IMR-90 (cell line): ENCODE results near the gene TOP2B. TPM values are rescaled to one million over a fixed set of nuclear protein-coding genes. Genes with fewer than 3 reads are reported as not detected.

Experiments used
- ATAC-seq: fragments of 200-7000 bp; cut with Tn5 transposase; 2 replicates; pipeline ENCODE4 v1.9.1; 2020; ENCODE audit warnings: low read depth, mild to moderate bottlenecking, moderate library complexity
- BruUV-seq: library from RNA; stranded (reverse); fragments of 400-500 nt; replicated peaks from 2 replicates; lab custom pipeline; 2021; lab: Mats Ljungman, UMichigan
- CTCF ChIA-PET: fragments of 300-600 bp; formaldehyde crosslinking; extraction: SDS; loops from one replicate; lab custom pipeline; 2021; ENCODE audit warnings: antibody characterized with exemption; lab: Yijun Ruan, JAX
- POLR2A ChIA-PET: fragments of 300-600 bp; sonication (Branson Sonifier 250); formaldehyde crosslinking; loops from one replicate; lab custom pipeline; 2022; ENCODE audit warnings: antibody characterized with exemption; ENCODE audit not compliant: unreplicated experiment; lab: Charles Lee
- DNase-seq: peaks from one replicate; pipeline ENCODE4 v3.0.0; 2013
- H2AFZ ChIP-seq: replicated peaks from 2 replicates; pipeline ENCODE3; 2013; ENCODE audit warnings: low read length, mild to moderate bottlenecking; ENCODE audit not compliant: poor library complexity
- H2AK5ac ChIP-seq: 2 replicates; pipeline ENCODE4 v1.6.1; 2013; ENCODE audit warnings: low read depth, low read length, inconsistent platforms
- H2AK9ac ChIP-seq: replicated peaks from 2 replicates; pipeline ENCODE3; 2013; ENCODE audit warnings: mild to moderate bottlenecking, low read depth, low read length, moderate library complexity; ENCODE audit not compliant: poor library complexity
- H2BK120ac ChIP-seq: 2 replicates; pipeline ENCODE4 v1.6.1; 2013; ENCODE audit warnings: low read depth, low read length, inconsistent platforms
- H2BK15ac ChIP-seq: 3 replicates; pipeline ENCODE4 v1.6.1; 2013; ENCODE audit warnings: low read depth, low read length, inconsistent platforms
- H2BK20ac ChIP-seq: 2 replicates; pipeline ENCODE4 v1.6.1; 2013; ENCODE audit warnings: low read depth, mild to moderate bottlenecking, inconsistent platforms, low read length, moderate library complexity
- H2BK5ac ChIP-seq: 2 replicates; pipeline ENCODE4 v1.6.1; 2013; ENCODE audit warnings: mild to moderate bottlenecking, low read depth, low read length, inconsistent platforms; ENCODE audit not compliant: poor library complexity, severe bottlenecking
- H3K14ac ChIP-seq: replicated peaks from 2 replicates; pipeline ENCODE4 v1.6.1; 2013; ENCODE audit warnings: low read depth, low read length, inconsistent platforms
- H3K18ac ChIP-seq: 2 replicates; pipeline ENCODE4 v1.6.1; 2013; ENCODE audit warnings: low read depth, low read length, control low read depth
- H3K23ac ChIP-seq: 2 replicates; pipeline ENCODE4 v1.6.1; 2013; ENCODE audit warnings: low read depth, low read length, inconsistent platforms
- H3K27ac ChIP-seq: 2 replicates; pipeline ENCODE4 v1.5.1; 2013; ENCODE audit warnings: mild to moderate bottlenecking, control low read depth, low read length; ENCODE audit not compliant: insufficient read depth
- H3K27me3 ChIP-seq: 2 replicates; pipeline ENCODE4 v1.6.1; 2013; ENCODE audit warnings: low read length; ENCODE audit not compliant: control insufficient read depth, insufficient read depth
- H3K36me3 ChIP-seq: 2 replicates; pipeline ENCODE4 v1.6.1; 2013; ENCODE audit warnings: low read length, mixed read lengths; ENCODE audit not compliant: control insufficient read depth, insufficient read depth
- H3K4ac ChIP-seq: 2 replicates; pipeline ENCODE4 v1.6.1; 2013; ENCODE audit warnings: low read depth, low read length, inconsistent platforms
- H3K4me1 ChIP-seq: 2 replicates; pipeline ENCODE4 v1.6.1; 2013; ENCODE audit warnings: low read length, mixed read lengths; ENCODE audit not compliant: control insufficient read depth, insufficient read depth
- H3K4me2 ChIP-seq: 2 replicates; pipeline ENCODE4 v1.6.1; 2013; ENCODE audit warnings: low read depth, mild to moderate bottlenecking, control low read depth, low read length, moderate library complexity
- H3K4me3 ChIP-seq: 2 replicates; pipeline ENCODE4 v1.5.1; 2013; ENCODE audit warnings: low read depth, mild to moderate bottlenecking, control low read depth, low read length, moderate library complexity; ENCODE audit not compliant: insufficient read depth
- H3K56ac ChIP-seq: 2 replicates; pipeline ENCODE4 v1.6.1; 2013; ENCODE audit warnings: low read length, inconsistent platforms; ENCODE audit not compliant: insufficient read depth; ENCODE audit errors: extremely low read depth
- H3K79me1 ChIP-seq, 2 experiments: 2 replicates each; pipeline ENCODE4 v1.6.1; 2013; ENCODE audit warnings: low read length in 2 of 2, inconsistent platforms in 1 of 2, low read depth in 1 of 2
- H3K9ac ChIP-seq: 2 replicates; pipeline ENCODE4 v1.6.1; 2013; ENCODE audit warnings: low read depth, low read length, control low read depth
- H3K9me1 ChIP-seq: 2 replicates; pipeline ENCODE4 v1.6.1; 2013; ENCODE audit warnings: low read length, inconsistent platforms; ENCODE audit not compliant: insufficient read depth
- H3K9me3 ChIP-seq: 2 replicates; pipeline ENCODE4 v1.6.1; 2013; ENCODE audit warnings: low read length; ENCODE audit not compliant: control insufficient read depth, insufficient read depth
- H4K20me1 ChIP-seq: 2 replicates; pipeline ENCODE4 v1.6.1; 2013; ENCODE audit warnings: low read length, inconsistent platforms; ENCODE audit not compliant: insufficient read depth
- H4K5ac ChIP-seq: 2 replicates; pipeline ENCODE4 v1.6.1; 2013; ENCODE audit warnings: mild to moderate bottlenecking, low read depth, low read length, control low read depth
- H4K8ac ChIP-seq, 2 experiments: 2 replicates each; pipeline ENCODE4 v1.6.1; 2013; ENCODE audit warnings: low read depth in 2 of 2, low read length in 2 of 2, control low read depth in 1 of 2, inconsistent platforms in 1 of 2
- H4K91ac ChIP-seq: 2 replicates; pipeline ENCODE4 v1.6.1; 2013; ENCODE audit warnings: low read depth, low read length, inconsistent platforms; ENCODE audit not compliant: insufficient read depth
- BHLHE40 ChIP-seq: fragments of 150-350 bp; IDR thresholded peaks from 2 replicates; pipeline ENCODE4 v1.6.1; 2016; ENCODE audit warnings: mild to moderate bottlenecking, low read depth, low read length
- CEBPB ChIP-seq: IDR thresholded peaks from 2 replicates; pipeline ENCODE4 v1.6.1; 2012; ENCODE audit warnings: low read depth, low read length, improper control_type of control experiment
- CHD1 ChIP-seq: IDR thresholded peaks from 2 replicates; pipeline ENCODE4 v1.6.1; 2012; ENCODE audit warnings: low read depth, low read length, improper control_type of control experiment
- FOS ChIP-seq: fragments of 150-350 bp; IDR thresholded peaks from 2 replicates; pipeline ENCODE4 v1.6.1; 2016; ENCODE audit warnings: low read depth, low read length
- MAFK ChIP-seq: IDR thresholded peaks from 2 replicates; pipeline ENCODE4 v1.6.1; 2012; ENCODE audit warnings: low read depth, low read length, improper control_type of control experiment
- MAZ ChIP-seq: IDR thresholded peaks from 2 replicates; pipeline ENCODE4 v1.6.1; 2012; ENCODE audit warnings: low read depth, mild to moderate bottlenecking, low read length, improper control_type of control experiment, moderate library complexity, borderline replicate concordance
- MXI1 ChIP-seq: IDR thresholded peaks from 2 replicates; pipeline ENCODE4 v1.6.1; 2012; ENCODE audit warnings: low read depth, mild to moderate bottlenecking, low read length, moderate library complexity, borderline replicate concordance
- NFE2L2 ChIP-seq: fragments of 150-350 bp; IDR thresholded peaks from 2 replicates; pipeline ENCODE4 v1.6.1; 2016; ENCODE audit warnings: low read depth, mild to moderate bottlenecking, low read length
- POLR2A ChIP-seq: IDR thresholded peaks from 2 replicates; pipeline ENCODE4 v1.6.1; 2012; ENCODE audit warnings: mild to moderate bottlenecking, low read depth, low read length
- RAD21 ChIP-seq: IDR thresholded peaks from 2 replicates; pipeline ENCODE4 v1.6.1; 2012; ENCODE audit warnings: low read length, improper control_type of control experiment
- RCOR1 ChIP-seq: IDR thresholded peaks from 2 replicates; pipeline ENCODE4 v1.6.1; 2012; ENCODE audit warnings: mild to moderate bottlenecking, low read length, improper control_type of control experiment; ENCODE audit not compliant: insufficient replicate concordance
- RFX5 ChIP-seq: IDR thresholded peaks from 2 replicates; pipeline ENCODE4 v1.8.0; 2012; ENCODE audit warnings: low read depth, mild to moderate bottlenecking, low read length, moderate library complexity
- SMC3 ChIP-seq: fragments of 150-350 bp; IDR thresholded peaks from 2 replicates; pipeline ENCODE4 v1.6.1; 2016; ENCODE audit warnings: low read depth, mild to moderate bottlenecking, antibody characterized with exemption, low read length, moderate library complexity
- WGBS, 2 experiments: methylation state at CpG; one replicate each; pipeline versions ENCODE4 v1.1.5 to v1.1.7; 2013; ENCODE audit warnings: missing lambda C conversion rate in 2 of 2; ENCODE audit not compliant: insufficient read length in 1 of 2; ENCODE audit errors: extremely low coverage in 2 of 2; 5-methylcytosine and 5-hydroxymethylcytosine counted together
- dilution Hi-C: fragments of 300-500 bp; cut with HindIII; formaldehyde crosslinking; loops from one replicate; pipeline ENCODE4 v1.14.3; 2018; ENCODE audit warnings: low sequenced_read_pairs; ENCODE audit not compliant: unreplicated experiment
- in situ Hi-C: fragments of 300-500 bp; cut with MboI; formaldehyde crosslinking; loops from 3 replicates; pipeline ENCODE4 v1.14.3; 2019; ENCODE audit warnings: low sequenced_read_pairs, inconsistent platforms, mixed read lengths
- intact Hi-C: fragments of 100-400 bp; cut with micrococcal nuclease; formaldehyde crosslinking; loops from 2 replicates; pipeline ENCODE4 v1.10.0; 2022
- polyA plus RNA-seq, 3 experiments: library from polyadenylated mRNA; depleted of rRNA; stranded (reverse); fragments of >200 nt; gene quantifications; 2 replicates each; pipeline ENCODE4 v1.2.3, GENCODE V29; 2012; ENCODE audit warnings: low replicate concordance in 1 of 3
- total RNA-seq: library from RNA; depleted of rRNA; stranded (reverse); fragments of >200 nt; gene quantifications from 2 replicates; pipeline ENCODE4 v1.2.3, GENCODE V29; 2012
- TF ChIP-seq, protein P1 (sequence below): fragments of 150-350 bp; IDR thresholded peaks from 2 replicates; pipeline ENCODE4 v1.6.1; 2016; ENCODE audit warnings: low read depth, mild to moderate bottlenecking, low read length, moderate library complexity, borderline replicate concordance
- TF ChIP-seq, protein P2 (sequence below): fragments of 150-350 bp; IDR thresholded peaks from 2 replicates; pipeline ENCODE4 v1.6.1; 2017; ENCODE audit warnings: mild to moderate bottlenecking, antibody characterized with exemption, low read length, low read depth
- TF ChIP-seq, protein P3 (sequence below): conservative IDR thresholded peaks from 2 replicates; pipeline ENCODE4 v1.5.1; 2012; ENCODE audit warnings: mild to moderate bottlenecking, low read depth, low read length, improper control_type of control experiment

TOP2B gene
- total and polyA plus RNA-seq, 2 of the 4 experiments (the other 2 are of a cell fraction): 45.5 to 53.4 TPM

DNA sequence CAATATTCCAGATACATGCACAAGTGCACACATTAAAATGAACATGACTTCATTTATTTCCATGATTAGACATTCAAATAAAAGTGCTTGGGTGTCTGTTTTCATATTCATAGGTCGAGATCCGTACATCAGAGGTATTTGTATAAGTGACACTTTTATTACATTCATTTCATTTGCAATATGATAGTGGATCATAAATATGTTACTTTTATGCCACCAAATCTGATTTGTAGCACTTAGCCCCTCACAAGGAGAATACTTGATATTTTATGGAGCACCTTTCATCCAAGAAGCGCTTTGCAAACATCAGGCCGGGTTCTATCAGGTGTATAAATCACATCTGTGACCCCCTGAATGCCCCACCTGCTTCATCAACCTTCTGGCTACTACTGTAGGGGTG lies 100.6 kb downstream of the TOP2B start:
- intact Hi-C loops: no loop called here
- no peak for ATAC-seq

More for the DNA sequence above, 100.6 kb downstream of the TOP2B start:
- Histone ChIP-seq H3K27ac (no peak overlapping the region), H2BK20ac (no peak overlapping the region), H3K4me3 (no peak overlapping the region), H2BK15ac (no peak overlapping the region), H3K4ac (no peak overlapping the region), H4K5ac (no peak overlapping the region), H3K56ac (no peak overlapping the region), H3K27me3 (0 out of 2 replicates have a peak, but pooled peaks cover 2% of the 10 kb centered on the region), H3K14ac (no peak overlapping the region), H3K9me1 (no peaks in the 10 kb centered on the region), H2AK9ac (no peak overlapping the region), H4K20me1 (no peaks in the 10 kb centered on the region), H2AK5ac (no peak overlapping the region), H3K23ac (no peak overlapping the region), H3K9ac (no peak overlapping the region), H2AFZ (no peak overlapping the region), H2BK120ac (no peak overlapping the region), H3K18ac (no peak overlapping the region), H3K4me2 (no peak overlapping the region), H3K9me3 (no peaks in the 10 kb centered on the region), H3K36me3 (no peaks in the 10 kb centered on the region), H3K4me1 (no peaks in the 10 kb centered on the region), H4K91ac (no peak overlapping the region), H4K8ac (no peak overlapping the region), H2BK5ac (no peak overlapping the region), H3K79me1 (no peaks in the 10 kb centered on the region)
- CTCF ChIA-PET: no interaction called here
- dilution Hi-C loops (no loop called here), in situ Hi-C loops (no loop called here)
- DNase-seq: no peak
- POLR2A ChIA-PET: interaction anchor here (0.6 kb wide), 1 partner anchor 81 kb away, joined by 11 read pairs; no protein-coding TSS in a partner anchor
- no CpG with 5 or more reads among the region's 4 CpGs for WGBS, 2 experiments
- no TSS peak for BruUV-seq
- TF ChIP-seq BHLHE40: no peak
- TF ChIP-seq RFX5: no peak
- TF ChIP-seq, protein P1, sequence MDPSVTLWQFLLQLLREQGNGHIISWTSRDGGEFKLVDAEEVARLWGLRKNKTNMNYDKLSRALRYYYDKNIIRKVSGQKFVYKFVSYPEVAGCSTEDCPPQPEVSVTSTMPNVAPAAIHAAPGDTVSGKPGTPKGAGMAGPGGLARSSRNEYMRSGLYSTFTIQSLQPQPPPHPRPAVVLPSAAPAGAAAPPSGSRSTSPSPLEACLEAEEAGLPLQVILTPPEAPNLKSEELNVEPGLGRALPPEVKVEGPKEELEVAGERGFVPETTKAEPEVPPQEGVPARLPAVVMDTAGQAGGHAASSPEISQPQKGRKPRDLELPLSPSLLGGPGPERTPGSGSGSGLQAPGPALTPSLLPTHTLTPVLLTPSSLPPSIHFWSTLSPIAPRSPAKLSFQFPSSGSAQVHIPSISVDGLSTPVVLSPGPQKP: no peak
- no peak for TF ChIP-seq NFE2L2
- TF ChIP-seq POLR2A: no peak
- no peak for TF ChIP-seq CEBPB
- TF ChIP-seq, protein P2, sequence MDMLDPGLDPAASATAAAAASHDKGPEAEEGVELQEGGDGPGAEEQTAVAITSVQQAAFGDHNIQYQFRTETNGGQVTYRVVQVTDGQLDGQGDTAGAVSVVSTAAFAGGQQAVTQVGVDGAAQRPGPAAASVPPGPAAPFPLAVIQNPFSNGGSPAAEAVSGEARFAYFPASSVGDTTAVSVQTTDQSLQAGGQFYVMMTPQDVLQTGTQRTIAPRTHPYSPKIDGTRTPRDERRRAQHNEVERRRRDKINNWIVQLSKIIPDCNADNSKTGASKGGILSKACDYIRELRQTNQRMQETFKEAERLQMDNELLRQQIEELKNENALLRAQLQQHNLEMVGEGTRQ: no peak
- TF ChIP-seq RCOR1: no peak
- no peak for TF ChIP-seq FOS
- TF ChIP-seq MAZ: no peak
- TF ChIP-seq MXI1: no peak
- no peak for TF ChIP-seq CHD1
- TF ChIP-seq RAD21: no peak
- TF ChIP-seq SMC3: no peak
- TF ChIP-seq MAFK: no peak
- TF ChIP-seq, protein P3, sequence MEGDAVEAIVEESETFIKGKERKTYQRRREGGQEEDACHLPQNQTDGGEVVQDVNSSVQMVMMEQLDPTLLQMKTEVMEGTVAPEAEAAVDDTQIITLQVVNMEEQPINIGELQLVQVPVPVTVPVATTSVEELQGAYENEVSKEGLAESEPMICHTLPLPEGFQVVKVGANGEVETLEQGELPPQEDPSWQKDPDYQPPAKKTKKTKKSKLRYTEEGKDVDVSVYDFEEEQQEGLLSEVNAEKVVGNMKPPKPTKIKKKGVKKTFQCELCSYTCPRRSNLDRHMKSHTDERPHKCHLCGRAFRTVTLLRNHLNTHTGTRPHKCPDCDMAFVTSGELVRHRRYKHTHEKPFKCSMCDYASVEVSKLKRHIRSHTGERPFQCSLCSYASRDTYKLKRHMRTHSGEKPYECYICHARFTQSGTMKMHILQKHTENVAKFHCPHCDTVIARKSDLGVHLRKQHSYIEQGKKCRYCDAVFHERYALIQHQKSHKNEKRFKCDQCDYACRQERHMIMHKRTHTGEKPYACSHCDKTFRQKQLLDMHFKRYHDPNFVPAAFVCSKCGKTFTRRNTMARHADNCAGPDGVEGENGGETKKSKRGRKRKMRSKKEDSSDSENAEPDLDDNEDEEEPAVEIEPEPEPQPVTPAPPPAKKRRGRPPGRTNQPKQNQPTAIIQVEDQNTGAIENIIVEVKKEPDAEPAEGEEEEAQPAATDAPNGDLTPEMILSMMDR: no peak
